Small intestine (tissue), 7 donors: ENCODE data around the gene PDE8B. TPM values are rescaled to one million over a fixed set of nuclear protein-coding genes. Genes with fewer than 3 reads are reported as not detected.
"Not testable (repeated sequence)": the region's sequence is repeated elsewhere in the genome, so short reads cannot be mapped to it uniquely, and the experiment has no call there.

Experiments
- DNase-seq, 2 donors: peaks; one replicate each; pipeline versions ENCODE4 v3.0.0 to v3.0.0-alpha.2; 2013
- FAIRE-seq: peaks from 2 replicates; lab custom pipeline; 2012; peaks lifted over from hg19 to GRCh38; lab: Jason Lieb, UNC
- H3K27ac ChIP-seq, 3 donors: one replicate each; pipeline ENCODE4 v1.5.1; 2013; ENCODE audit warnings: low read length in 2 of 3, mild to moderate bottlenecking in 2 of 3, control low read depth in 1 of 3, inconsistent platforms in 1 of 3, low read depth in 1 of 3, moderate library complexity in 1 of 3
- H3K27me3 ChIP-seq, 3 donors: one replicate each; pipeline ENCODE4 v1.6.1; 2013; ENCODE audit warnings: low read length in 3 of 3, inconsistent platforms in 1 of 3; ENCODE audit not compliant: control insufficient read depth in 3 of 3, insufficient read depth in 3 of 3
- H3K36me3 ChIP-seq, 3 donors: one replicate each; pipeline ENCODE4 v1.6.1; 2013; ENCODE audit warnings: low read length in 3 of 3, inconsistent platforms in 1 of 3, low read depth in 1 of 3, mild to moderate bottlenecking in 1 of 3, moderate library complexity in 1 of 3; ENCODE audit not compliant: control insufficient read depth in 3 of 3, insufficient read depth in 2 of 3
- H3K4me1 ChIP-seq, 3 donors: one replicate each; pipeline ENCODE4 v1.6.1; 2013; ENCODE audit warnings: low read length in 2 of 3, inconsistent platforms in 1 of 3, low read depth in 1 of 3, mild to moderate bottlenecking in 1 of 3, moderate library complexity in 1 of 3; ENCODE audit not compliant: control insufficient read depth in 3 of 3, insufficient read depth in 2 of 3
- H3K4me3 ChIP-seq, 3 donors: one replicate each; pipeline ENCODE4 v1.5.1; 2013; ENCODE audit warnings: low read length in 3 of 3, control low read depth in 1 of 3, inconsistent platforms in 1 of 3, low read depth in 1 of 3, mild to moderate bottlenecking in 1 of 3, moderate library complexity in 1 of 3
- H3K9me3 ChIP-seq, 2 donors: one replicate each; pipeline ENCODE4 v1.6.1; 2013; ENCODE audit warnings: low read depth in 1 of 2, low read length in 1 of 2; ENCODE audit not compliant: control insufficient read depth in 2 of 2, insufficient read depth in 1 of 2
- WGBS, 3 donors: extraction: QIAGEN DNeasy Blood & Tissue Kit; methylation state at CpG; one replicate each; pipeline ENCODE4 v1.1.7; 2013; 5-methylcytosine and 5-hydroxymethylcytosine counted together
- polyA plus RNA-seq, 4 donors: library from polyadenylated mRNA; stranded (reverse) in 3 of 4; unstranded in 1 of 4; fragments of 200-250 nt in 3 of 4; fragments of 120-200 nt in 1 of 4; gene quantifications; one replicate each; pipeline versions ENCODE4 v1.2.1 to v1.2.3, GENCODE V29; 2013
- donor health status: healthy with polysubstance abuse.
- donor health status: control.
- donor health status: control.
- donor health status: Bipolar disorder and iron deficiency.
- donor health status: healthy.

Gene PDE8B
- polyA plus RNA-seq, 4 donors = 0.22 to 1.5 (median 0.99) TPM

GRCh38 chr5:77444356-77444755, 233.9 kb downstream of the PDE8B start:
- peaks cover 4 to 19% (median 6%) of the 10 kb centered on the region in 3 donors for H3K36me3 ChIP-seq
- no peak for FAIRE-seq
- no peak for DNase-seq
- WGBS, 3 donors = 90 to 97% (median 93%) methylated on average over 1 of the region's 1 CpG
- no peak overlapping the region for H3K4me3 ChIP-seq
- no peak overlapping the region for H3K27ac ChIP-seq
- no peaks in the 10 kb centered on the region for H3K4me1 ChIP-seq
- H3K27me3 ChIP-seq = no peaks in the 10 kb centered on the region
- peaks cover 0 to 2% of the 10 kb centered on the region in 2 donors for H3K9me3 ChIP-seq

- 86 to 100% (median 87%) methylated on average over 1 of the region's 1 CpG for WGBS, 3 donors
- H3K36me3 ChIP-seq = peaks cover 4 to 12% (median 10%) of the 10 kb centered on the region in 3 donors
- no peak overlapping the region for H3K4me3 ChIP-seq
- no peaks in the 10 kb centered on the region for H3K27me3 ChIP-seq
- peaks cover 0 to 2% of the 10 kb centered on the region in 2 donors for H3K9me3 ChIP-seq
- no peak for DNase-seq
- H3K27ac ChIP-seq = no peak overlapping the region
- no peak for FAIRE-seq
- H3K4me1 ChIP-seq = no peaks in the 10 kb centered on the region
These were observed 238.4 kb downstream of the PDE8B start for GRCh38 chr5:77448831-77449230.

- Histone ChIP-seq H3K4me1 (no peaks in the 10 kb centered on the region), H3K4me3 (no peak overlapping the region), H3K9me3 (peaks cover 0 to 2% of the 10 kb centered on the region in 2 donors), H3K36me3 (peaks cover 4 to 13% (median 10%) of the 10 kb centered on the region in 3 donors), H3K27me3 (no peaks in the 10 kb centered on the region), H3K27ac (no peak overlapping the region)
- DNase-seq (no peak), FAIRE-seq (no peak)
- 84 to 96% (median 91%) methylated on average over 1 of the region's 1 CpG for WGBS, 3 donors
These were observed 238.8 kb downstream of the PDE8B start for GRCh38 chr5:77449277-77449676.

- H3K27me3 ChIP-seq = no peaks in the 10 kb centered on the region
- H3K27ac ChIP-seq = no peak overlapping the region
- peaks cover 4 to 13% (median 10%) of the 10 kb centered on the region in 3 donors for H3K36me3 ChIP-seq
- no peak for DNase-seq
- peaks cover 0 to 2% of the 10 kb centered on the region in 2 donors for H3K9me3 ChIP-seq
- no peak overlapping the region for H3K4me3 ChIP-seq
- no peaks in the 10 kb centered on the region for H3K4me1 ChIP-seq
- WGBS, 3 donors = 76 to 83% (median 78%) methylated on average over 2 of the region's 2 CpGs
- no peak for FAIRE-seq
These were observed 239.5 kb downstream of the PDE8B start for GRCh38 chr5:77449981-77450380.

GRCh38 chr5:77452351-77452750, 241.9 kb downstream of the PDE8B start:
- no peak for FAIRE-seq

GRCh38 chr5:77454123-77454522, 243.6 kb downstream of the PDE8B start:
- no peak overlapping the region for H3K27ac ChIP-seq
- peaks cover 2 to 6% (median 6%) of the 10 kb centered on the region in 3 donors for H3K36me3 ChIP-seq
- WGBS, 3 donors = 96 to 99% (median 99%) methylated on average over 3 of the region's 3 CpGs
- no peak overlapping the region for H3K4me3 ChIP-seq
- no peaks in the 10 kb centered on the region for H3K4me1 ChIP-seq
- H3K27me3 ChIP-seq = no peaks in the 10 kb centered on the region
- FAIRE-seq (no peak), DNase-seq (no peak)
- no peaks in the 10 kb centered on the region for H3K9me3 ChIP-seq

More at GRCh38 chr5:77452351-77452750, 241.9 kb downstream of the PDE8B start:
- Histone ChIP-seq H3K27ac (no peak overlapping the region), H3K36me3 (peaks cover 6 to 16% (median 10%) of the 10 kb centered on the region in 3 donors), H3K4me3 (no peak overlapping the region), H3K27me3 (no peaks in the 10 kb centered on the region), H3K4me1 (no peaks in the 10 kb centered on the region), H3K9me3 (peaks cover 0 to 2% of the 10 kb centered on the region in 2 donors)
- 95 to 100% (median 100%) methylated on average over 1 of the region's 1 CpG for WGBS, 3 donors
- DNase-seq = no peak

- 94 to 96% (median 95%) methylated on average over 5 of the region's 5 CpGs for WGBS, 3 donors
- no peak for FAIRE-seq
- no peaks in the 10 kb centered on the region for H3K4me1 ChIP-seq
These were observed 250.8 kb downstream of the PDE8B start for GRCh38 chr5:77461287-77461686.

GRCh38 chr5:77463905-77464304, 253.4 kb downstream of the PDE8B start:
- FAIRE-seq = no peak
- 94 to 100% (median 100%) methylated on average over 1 of the region's 1 CpG for WGBS, 3 donors
- no peaks in the 10 kb centered on the region for H3K9me3 ChIP-seq

More at GRCh38 chr5:77461287-77461686, 250.8 kb downstream of the PDE8B start:
- no peaks in the 10 kb centered on the region for H3K9me3 ChIP-seq
- no peaks in the 10 kb centered on the region for H3K27me3 ChIP-seq
- no peak for DNase-seq
- H3K36me3 ChIP-seq = peaks cover 0 to 8% (median 0%) of the 10 kb centered on the region in 3 donors
- H3K4me3 ChIP-seq = no peak overlapping the region
- no peak overlapping the region for H3K27ac ChIP-seq

GRCh38 chr5:77468875-77469274, 258.4 kb downstream of the PDE8B start:
- not testable (repeated sequence) for H3K4me3 ChIP-seq, H3K9me3 ChIP-seq, FAIRE-seq, H3K27me3 ChIP-seq, DNase-seq, H3K4me1 ChIP-seq, H3K36me3 ChIP-seq, H3K27ac ChIP-seq
- 98 to 100% (median 99%) methylated on average over 3 of the region's 3 CpGs for WGBS, 3 donors

More at GRCh38 chr5:77463905-77464304, 253.4 kb downstream of the PDE8B start:
- no peak overlapping the region for H3K4me3 ChIP-seq
- H3K27ac ChIP-seq = no peak overlapping the region
- no peak for DNase-seq
- H3K27me3 ChIP-seq = no peaks in the 10 kb centered on the region
- H3K4me1 ChIP-seq = no peaks in the 10 kb centered on the region
- H3K36me3 ChIP-seq = peaks cover 0 to 5% (median 0%) of the 10 kb centered on the region in 3 donors
